ENCODE data around the gene BAHD1.

DNA sequence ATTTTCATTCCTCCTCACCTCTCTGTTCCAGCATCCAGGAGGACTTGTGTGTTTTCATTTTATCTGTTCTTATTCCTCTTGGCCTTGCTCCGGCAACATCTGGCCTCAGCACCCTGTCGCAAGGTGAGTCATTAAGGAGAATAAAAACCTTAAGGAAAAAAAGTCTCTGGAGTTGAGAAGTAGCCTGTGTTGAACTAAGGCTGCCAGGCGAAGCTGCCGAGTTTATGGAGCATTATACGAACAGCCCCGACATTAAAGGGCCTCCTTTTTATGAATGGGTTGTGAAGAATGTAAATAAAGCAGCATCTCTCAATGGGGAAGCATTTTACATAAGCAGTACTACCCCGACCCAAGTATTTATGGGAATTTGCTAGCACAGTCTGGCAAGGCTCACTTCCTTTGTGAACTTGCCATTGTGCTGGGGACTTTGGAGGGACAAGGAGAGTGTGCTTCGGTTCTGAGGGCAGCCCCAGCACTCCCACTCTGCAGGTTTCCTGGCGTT is 4.7 kb downstream of the BAHD1 start:
- TF ChIP-seq, protein P1, sequence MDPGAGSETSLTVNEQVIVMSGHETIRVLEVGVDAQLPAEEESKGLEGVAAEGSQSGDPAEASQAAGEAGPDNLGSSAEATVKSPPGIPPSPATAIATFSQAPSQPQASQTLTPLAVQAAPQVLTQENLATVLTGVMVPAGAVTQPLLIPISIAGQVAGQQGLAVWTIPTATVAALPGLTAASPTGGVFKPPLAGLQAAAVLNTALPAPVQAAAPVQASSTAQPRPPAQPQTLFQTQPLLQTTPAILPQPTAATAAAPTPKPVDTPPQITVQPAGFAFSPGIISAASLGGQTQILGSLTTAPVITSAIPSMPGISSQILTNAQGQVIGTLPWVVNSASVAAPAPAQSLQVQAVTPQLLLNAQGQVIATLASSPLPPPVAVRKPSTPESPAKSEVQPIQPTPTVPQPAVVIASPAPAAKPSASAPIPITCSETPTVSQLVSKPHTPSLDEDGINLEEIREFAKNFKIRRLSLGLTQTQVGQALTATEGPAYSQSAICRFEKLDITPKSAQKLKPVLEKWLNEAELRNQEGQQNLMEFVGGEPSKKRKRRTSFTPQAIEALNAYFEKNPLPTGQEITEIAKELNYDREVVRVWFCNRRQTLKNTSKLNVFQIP (CRISPR knock-in tag; IDR thresholded peaks at IDR 0.05; ENCODE audit: borderline replicate concordance, low read depth), result no peak
- TF ChIP-seq ARNTL (CRISPR knock-in tag; IDR thresholded peaks at IDR 0.05; ENCODE audit: borderline replicate concordance, low read depth) (no peak), GLIS3 (CRISPR knock-in tag; IDR thresholded peaks at IDR 0.05) (no peak), PPARA (CRISPR knock-in tag; IDR thresholded peaks at IDR 0.05; ENCODE audit: borderline replicate concordance) (no peak), ESRRG (CRISPR knock-in tag; IDR thresholded peaks at IDR 0.05) (no peak), ZC3H10 (CRISPR knock-in tag; IDR thresholded peaks at IDR 0.05) (no peak), ZFP3 (CRISPR knock-in tag; IDR thresholded peaks at IDR 0.05) (no peak)
- TF ChIP-seq, protein P2, sequence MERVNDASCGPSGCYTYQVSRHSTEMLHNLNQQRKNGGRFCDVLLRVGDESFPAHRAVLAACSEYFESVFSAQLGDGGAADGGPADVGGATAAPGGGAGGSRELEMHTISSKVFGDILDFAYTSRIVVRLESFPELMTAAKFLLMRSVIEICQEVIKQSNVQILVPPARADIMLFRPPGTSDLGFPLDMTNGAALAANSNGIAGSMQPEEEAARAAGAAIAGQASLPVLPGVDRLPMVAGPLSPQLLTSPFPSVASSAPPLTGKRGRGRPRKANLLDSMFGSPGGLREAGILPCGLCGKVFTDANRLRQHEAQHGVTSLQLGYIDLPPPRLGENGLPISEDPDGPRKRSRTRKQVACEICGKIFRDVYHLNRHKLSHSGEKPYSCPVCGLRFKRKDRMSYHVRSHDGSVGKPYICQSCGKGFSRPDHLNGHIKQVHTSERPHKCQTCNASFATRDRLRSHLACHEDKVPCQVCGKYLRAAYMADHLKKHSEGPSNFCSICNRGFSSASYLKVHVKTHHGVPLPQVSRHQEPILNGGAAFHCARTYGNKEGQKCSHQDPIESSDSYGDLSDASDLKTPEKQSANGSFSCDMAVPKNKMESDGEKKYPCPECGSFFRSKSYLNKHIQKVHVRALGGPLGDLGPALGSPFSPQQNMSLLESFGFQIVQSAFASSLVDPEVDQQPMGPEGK (CRISPR knock-in tag; IDR thresholded peaks at IDR 0.05; ENCODE audit: borderline replicate concordance), result no peak

Data from SK-N-SH treated with all-trans-retinoic acid at 6 μM for 48 hours (cell line).